NCI-H345 treated with DMSO at 0.1 percent for 48 hours (cell line): ENCODE data around the gene DUSP8.
A peak's percentile ranks its signal among the peaks of the same experiment; 100 is the strongest.
"Not testable (repeated sequence)": the region's sequence is repeated elsewhere in the genome, so short reads cannot be mapped to it uniquely, and the experiment has no call there.

ENCODE experiments used
- DNase-seq: peaks from one replicate; lab custom pipeline; 2025; ENCODE audit not compliant: unreplicated experiment; lab: John Stamatoyannopoulos, UW

The DUSP8 gene, protein sequence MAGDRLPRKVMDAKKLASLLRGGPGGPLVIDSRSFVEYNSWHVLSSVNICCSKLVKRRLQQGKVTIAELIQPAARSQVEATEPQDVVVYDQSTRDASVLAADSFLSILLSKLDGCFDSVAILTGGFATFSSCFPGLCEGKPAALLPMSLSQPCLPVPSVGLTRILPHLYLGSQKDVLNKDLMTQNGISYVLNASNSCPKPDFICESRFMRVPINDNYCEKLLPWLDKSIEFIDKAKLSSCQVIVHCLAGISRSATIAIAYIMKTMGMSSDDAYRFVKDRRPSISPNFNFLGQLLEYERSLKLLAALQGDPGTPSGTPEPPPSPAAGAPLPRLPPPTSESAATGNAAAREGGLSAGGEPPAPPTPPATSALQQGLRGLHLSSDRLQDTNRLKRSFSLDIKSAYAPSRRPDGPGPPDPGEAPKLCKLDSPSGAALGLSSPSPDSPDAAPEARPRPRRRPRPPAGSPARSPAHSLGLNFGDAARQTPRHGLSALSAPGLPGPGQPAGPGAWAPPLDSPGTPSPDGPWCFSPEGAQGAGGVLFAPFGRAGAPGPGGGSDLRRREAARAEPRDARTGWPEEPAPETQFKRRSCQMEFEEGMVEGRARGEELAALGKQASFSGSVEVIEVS

DNA sequence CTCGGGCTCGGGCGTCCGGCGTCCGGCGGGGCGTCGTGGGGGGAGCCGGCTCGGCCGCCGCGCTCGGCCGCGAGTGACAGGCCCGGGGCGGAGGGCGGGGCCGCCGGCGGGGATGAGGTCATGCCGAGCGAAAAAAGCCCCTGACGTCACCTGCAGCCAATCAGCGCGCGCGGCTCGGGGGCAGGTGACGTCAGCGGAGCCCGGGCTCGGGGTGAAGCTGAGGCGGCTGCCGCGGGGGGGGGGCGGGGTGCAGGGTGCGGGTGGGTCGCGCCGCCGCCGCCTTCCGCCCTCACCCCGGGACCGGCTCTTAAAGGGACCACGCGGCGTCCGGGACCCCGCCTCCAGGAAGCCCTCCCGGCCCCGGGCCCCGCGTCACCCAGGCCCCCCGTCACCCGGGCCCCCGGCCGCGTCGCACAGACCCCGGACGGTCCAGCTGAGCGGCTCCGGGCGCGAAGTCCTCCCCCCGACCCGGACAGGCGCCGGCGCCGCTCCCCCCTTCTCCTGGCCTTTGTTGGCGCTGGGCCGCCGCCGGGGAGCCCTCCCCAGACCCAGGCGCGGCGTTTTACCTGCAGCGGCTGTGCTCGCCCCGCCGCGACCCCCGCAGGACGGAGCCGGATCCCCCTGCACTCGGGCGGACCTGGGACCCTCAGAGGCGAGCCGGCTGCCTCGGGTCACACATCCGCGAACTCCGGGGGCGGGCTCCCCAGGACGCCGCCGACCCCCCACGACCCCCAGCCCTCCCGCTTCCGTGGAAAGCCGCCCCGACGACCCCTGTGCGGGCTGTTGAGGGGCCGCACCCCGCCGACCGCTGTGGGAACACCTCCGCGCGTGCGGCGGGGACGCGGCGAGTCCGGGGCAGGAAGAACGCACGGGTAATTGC, at the start of gene DUSP8:
TSS of gene DUSP8 (minus strand) at position 75 of the 880 bp plus-strand sequence. CDS start 6,445 bp downstream, outside the sequence.
- peak; percentile 69 for DNase-seq

GRCh38 chr11:1619449-1619848, 47.4 kb upstream of the DUSP8 start:
- no peak for DNase-seq

- no peak for DNase-seq
These were observed 46.2 kb upstream of the DUSP8 start for GRCh38 chr11:1618231-1618630.

GRCh38 chr11:1608363-1608762, 36.3 kb upstream of the DUSP8 start, which contains the start of gene KRTAP5-3:
Gene KRTAP5-3, minus strand, starts transcription at chr11:1608463. Its CDS starts 78 bp downstream, at chr11:1608385.
- DNase-seq = no peak

DNA sequence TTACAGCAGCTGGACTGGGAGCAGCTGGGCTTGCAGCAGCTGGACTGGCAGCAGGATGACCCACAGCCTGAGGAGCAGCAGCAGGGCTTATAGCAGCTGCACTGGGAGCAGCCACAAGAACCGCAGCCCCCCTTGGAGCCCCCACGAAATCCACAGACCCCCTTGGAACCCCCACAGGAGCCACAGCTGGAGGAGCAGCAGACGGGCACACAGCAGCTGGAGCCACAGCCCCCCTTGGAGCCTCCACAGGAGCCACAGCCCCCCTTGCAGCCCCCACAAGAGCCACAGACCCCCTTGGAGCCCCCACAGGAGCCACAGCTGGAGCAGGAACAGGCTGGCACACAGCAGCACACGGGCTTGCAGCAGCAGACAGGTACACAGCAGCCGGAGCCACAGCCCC, 35.8 kb upstream of the DUSP8 start:
- DNase-seq = not testable (repeated sequence)

DNA sequence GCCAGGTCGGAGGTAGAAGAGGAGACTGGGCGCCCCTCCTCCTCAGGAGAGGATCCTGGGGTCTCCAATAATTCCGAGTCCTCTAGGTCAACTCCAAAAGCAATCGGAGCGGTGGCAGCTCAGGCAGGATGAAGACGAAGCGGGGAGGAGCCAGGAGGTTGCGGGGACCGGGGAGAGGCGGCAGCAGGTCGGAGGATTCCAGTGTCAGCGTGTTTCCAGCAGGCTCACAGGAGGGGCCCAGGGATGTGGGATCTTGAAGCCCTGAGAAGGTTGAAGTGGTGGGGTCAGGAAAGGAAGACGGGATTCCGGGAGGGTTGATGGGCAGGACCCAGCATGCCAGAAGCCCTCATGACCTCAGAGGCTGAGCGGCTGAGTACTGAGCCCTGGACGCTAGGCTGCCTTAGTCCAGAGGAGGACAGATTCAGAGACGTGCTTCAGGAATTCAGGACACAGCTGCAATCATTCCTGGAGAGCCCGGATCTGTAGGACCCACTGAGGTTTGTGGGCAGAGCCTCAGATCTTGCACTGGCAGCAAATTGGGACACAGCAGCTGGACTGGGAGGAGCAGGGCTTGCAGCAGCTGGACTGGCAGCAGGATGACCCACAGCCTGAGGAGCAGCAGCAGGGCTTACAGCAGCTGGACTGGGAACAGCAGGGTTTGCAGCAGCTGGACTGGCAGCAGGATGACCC, 35.2 kb upstream of the DUSP8 start:
- DNase-seq = not testable (repeated sequence)

DNA sequence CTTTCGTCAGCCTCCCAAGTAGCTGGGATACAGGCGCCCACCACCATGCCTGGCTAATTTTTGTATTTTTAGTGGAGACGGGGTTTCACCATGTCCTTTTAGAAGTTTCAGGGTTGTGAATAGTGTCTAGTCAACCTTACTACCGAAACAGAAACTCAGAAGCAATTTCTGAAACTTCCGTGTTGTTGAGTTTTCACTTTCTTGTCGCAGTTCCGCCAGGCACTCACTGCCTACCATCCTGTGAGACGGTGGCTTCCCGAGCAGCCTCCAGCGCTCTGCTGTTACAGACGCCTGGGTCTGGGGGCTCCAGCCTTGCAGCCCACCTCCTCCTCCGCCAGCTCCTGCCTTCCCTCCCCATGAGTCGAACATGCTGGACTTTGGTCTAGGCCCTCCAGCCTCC, 33.9 kb upstream of the DUSP8 start:
- DNase-seq = not testable (repeated sequence)

GRCh38 chr11:1604711-1605110, 32.6 kb upstream of the DUSP8 start:
- no peak for DNase-seq

DNA sequence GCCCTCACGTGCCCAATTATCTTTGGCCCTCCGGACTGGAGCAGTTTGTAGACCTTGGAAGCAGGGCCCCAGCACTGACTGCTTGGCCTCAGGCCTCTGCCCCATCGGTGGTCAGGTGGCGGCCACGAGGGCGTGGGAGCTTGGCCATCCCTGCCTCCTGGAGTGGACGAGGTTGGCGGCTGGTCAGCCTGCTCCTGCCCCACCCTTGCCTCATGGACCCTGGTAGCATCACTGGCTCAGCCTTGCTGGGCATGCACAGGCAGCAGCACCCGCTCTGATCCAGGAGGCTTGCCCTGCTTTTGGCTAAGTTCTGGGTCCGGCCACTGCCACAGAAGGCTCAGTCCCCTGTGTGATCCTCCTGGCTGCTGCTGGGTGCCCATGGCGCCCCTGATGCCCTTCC, 32.1 kb upstream of the DUSP8 start:
- DNase-seq = no peak

GRCh38 chr11:1603629-1604028, 31.6 kb upstream of the DUSP8 start:
- no peak for DNase-seq

- DNase-seq = not testable (repeated sequence)
These were observed 29.6 kb upstream of the DUSP8 start for GRCh38 chr11:1601663-1602062.

DNA sequence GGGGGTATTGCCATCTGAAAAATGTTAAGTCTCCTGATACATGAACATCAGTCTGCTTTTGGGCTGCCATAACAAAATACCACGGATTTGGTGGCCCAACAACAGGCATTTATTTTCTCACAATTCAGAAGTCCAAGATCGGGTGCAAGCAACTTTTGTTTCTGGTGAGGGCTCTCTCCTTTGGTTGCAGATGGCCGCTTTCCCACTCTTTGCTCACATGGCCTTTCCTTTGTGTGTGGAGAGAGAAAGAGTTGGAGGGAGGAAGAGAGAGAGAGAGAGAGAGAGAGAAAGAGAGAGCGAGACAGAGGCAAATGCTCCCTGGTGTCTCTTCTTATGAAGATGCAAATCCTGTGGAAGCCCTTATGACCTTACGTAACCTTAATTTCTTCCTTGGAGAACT, 28.6 kb upstream of the DUSP8 start:
- no peak for DNase-seq

DNA sequence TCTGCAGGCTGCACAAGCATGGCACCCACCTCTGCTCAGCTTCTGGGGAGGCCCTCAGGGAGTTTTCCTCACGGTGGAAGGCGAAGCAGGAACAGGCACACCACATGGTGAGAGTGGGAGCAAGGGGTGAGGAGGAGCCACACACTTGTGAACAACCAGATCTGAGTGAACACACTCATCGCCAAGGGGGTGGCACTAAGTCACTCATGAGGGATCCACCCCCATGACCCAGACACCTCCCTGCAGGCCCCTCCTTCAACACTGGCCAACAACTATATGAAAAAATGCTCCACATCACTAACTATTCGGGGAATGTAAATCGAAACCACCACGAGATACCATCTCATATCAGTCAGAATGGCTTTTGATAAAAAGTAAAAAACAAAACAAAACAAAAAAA, 26.7 kb upstream of the DUSP8 start:
- DNase-seq = no peak

DNA sequence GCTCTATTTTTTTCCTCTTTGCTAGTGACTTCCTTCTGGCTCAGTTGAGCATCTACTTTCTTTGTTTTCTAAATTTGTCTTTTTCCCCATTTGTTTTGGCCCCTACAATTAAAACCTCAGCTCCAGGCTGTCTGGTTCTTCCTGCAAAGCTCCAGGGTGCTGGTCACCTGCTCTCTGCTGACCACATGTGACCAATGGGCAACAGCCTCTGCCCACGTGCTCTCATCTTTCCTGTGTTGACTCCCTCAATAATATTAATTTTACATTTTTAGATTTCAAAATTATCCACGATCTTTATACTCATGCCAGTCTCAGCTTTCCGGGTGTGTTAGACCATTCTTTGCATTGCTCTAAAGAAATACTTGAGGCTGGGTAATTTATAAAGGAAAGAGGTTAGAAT, 26.3 kb upstream of the DUSP8 start:
- not testable (repeated sequence) for DNase-seq

DNA sequence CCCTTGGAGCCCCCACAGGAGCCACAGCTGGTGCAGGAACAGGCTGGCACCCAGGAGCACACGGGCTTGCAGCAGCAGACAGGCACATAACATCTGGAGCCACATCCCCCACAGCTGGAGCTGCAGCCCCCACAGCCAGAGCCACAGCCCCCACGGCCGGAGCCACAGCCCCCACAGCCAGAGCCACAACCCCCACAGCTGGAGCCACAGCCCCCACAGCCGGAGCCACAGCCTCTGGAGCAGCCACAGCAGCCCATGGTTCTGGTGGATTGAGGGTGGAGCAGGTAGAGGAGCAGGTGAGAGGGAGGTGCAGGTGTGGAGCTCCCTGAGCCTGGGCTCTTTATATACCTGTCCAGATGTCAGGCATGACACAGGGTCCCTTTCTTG, 25.9 kb upstream of the DUSP8 start, which contains the start of gene KRTAP5-2:
TSS of gene KRTAP5-2 (minus strand) at position 301 of the 387 bp plus-strand sequence. CDS start at position 257, 44 bp downstream.
- no peak for DNase-seq

GRCh38 chr11:1597331-1597993, 25.4 kb upstream of the DUSP8 start:
- no peak for DNase-seq

- not testable (repeated sequence) for DNase-seq
These were observed 24.6 kb upstream of the DUSP8 start for GRCh38 chr11:1596576-1597121.

DNA sequence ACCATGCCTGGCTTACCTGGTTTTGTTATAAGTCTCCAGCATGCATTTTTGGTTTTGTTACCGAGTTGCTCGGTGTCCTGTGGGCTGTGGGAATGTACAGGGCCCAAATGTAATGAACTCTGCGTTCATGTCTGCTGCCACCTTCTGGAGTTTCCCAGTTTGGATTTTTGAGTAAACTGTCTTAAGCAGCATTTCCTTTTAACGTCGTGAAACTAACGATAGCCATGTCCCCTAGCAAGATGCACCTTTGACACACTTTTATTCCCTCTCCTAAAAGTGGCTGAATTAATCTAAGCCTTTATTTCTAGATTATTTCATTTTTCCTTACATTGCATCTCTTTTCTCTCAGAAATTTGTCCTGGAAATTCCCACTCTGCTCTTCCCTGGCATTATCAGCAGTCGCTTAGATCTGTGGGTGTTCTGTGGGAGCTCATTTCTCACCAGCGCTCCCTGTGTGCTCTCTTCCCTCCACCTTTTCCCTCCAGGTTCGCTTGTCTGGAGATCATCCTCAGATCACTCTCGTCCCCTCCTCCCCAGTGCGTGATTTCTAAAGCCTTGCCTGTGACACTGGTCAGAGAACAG, 24.0 kb upstream of the DUSP8 start:
- not testable (repeated sequence) for DNase-seq

DNA sequence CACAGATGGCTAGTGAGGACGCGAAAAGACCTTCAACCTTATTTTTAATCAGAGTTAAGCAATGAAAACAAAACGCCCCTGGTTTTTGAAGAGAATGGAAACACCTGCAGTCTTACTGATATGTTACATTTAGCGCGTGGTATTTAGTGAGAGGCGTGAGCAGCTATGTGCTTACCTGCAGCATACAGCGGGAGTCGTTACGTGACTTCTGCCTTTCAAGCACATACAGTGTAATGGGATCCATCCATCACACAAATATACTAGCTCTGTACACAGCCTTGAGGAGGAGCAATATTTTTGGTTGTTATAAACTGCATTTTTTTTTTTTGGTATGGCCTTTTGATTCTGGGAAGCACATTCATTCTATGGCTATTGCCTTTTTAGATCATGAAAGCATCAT, 20.6 kb upstream of the DUSP8 start:
- DNase-seq = no peak
